Right hindlimb (tissue), 1 donor: ENCODE results near the gene PIGN.

Experiments used
- DNase-seq: peaks from one replicate; pipeline ENCODE4 v3.0.0-alpha.2; 2018

The PIGN gene

DNA sequence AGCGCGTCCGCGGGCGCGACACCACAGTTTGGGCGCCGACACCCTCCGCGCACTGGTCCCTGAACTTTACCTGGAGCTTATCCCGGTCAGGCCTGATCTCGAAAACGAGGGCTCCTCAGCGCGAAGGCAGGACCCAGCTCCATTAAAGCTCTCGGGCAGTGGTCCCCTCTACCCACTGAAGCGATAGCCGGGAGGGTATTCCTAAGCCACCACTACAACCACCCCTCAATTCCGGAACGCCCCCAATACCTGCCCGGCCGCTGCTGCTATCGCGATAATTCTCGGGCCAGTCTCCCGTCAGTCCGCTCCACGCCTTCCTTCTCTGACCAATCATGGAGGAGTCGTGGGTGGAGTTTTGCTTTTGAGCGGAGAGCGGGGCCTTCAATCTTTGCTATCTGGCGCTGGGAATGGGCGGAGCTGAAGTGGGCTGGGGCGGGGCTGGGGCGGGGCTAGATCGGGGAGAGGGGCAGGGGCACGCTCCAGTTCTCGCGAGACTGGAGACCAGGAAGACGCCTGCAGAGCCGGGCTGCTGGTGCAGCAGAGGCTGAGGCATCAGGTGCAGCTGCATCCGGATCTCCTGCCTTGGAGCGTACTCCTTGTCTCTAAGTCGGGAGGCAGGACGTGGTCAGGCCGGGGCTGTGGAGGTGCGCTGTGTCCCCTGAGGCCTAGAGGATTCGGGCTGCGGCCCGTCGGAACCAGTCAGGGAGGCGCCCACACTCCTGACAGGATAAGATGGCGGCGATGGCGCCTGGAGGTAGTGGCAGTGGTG, at the start of gene PIGN, which contains the start of gene RELCH:
PIGN (minus strand) TSS at position 283 of the 769 bp plus-strand sequence. CDS start 25,703 bp downstream, outside the sequence.
RELCH (plus strand) TSS at position 482 of the 769 bp plus-strand sequence; CDS start at position 733, 251 bp downstream.
- DNase-seq: peak; percentile 99

DNA sequence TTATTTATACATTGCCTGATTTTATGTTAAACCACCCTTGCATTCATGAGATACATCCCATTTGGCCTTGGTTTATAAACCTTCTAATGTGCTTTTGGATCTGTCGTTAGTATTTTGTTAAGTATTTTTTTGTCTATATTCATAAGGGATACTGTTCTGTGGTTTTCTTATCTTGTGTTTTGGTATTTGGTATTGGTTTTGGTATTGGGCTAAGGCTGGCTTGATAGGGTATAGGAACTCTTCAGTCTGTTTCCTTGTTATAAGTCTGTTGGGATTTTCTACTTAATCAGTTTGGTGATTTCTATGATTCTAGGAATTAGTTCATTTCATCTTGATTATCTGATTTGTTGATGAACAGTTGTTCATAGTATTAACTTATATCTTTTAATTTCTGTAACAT, 49.4 kb upstream of the PIGN start:
- DNase-seq: no peak

DNA sequence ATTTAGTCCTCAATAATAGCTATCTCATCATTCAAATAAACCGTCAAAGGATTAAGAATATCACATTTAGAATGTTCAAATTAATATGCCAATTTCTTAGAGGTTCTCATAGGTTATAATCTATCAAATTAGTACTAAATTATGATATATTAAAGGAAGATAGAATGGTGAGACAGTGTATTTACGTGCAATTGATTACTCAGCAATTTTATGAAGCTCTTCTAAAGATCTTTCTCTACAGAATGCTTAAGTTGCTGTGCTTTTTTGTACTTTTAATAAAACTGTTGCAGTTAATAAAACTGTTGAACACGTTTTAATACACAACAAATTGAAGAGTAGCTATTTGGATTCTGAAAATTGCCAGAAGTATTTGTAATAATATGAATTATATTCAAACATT, 39.2 kb upstream of the PIGN start:
- DNase-seq: no peak

- no peak for DNase-seq
Measured at GRCh38 chr18:62224229-62224628, 37.4 kb upstream of the PIGN start.

DNA sequence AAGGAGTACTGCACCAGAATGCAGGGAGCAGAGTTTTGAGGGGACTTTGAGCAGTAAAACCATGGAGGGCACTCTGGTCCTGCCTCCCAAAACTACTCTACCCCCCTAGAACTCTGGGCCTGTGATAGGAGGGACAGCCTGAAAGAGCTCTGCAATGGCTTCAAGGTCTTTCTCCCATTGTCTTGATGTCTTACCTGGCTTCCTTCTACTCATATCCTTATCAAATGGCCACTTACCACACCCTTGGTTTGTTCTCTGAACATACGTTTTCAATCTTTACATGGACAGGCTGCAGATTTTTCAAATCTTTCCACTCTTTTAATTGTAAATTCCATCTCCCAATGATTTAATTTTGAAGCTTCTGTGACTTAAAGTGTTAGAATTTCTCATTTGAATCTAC, 27.9 kb upstream of the PIGN start:
- DNase-seq: no peak

DNA sequence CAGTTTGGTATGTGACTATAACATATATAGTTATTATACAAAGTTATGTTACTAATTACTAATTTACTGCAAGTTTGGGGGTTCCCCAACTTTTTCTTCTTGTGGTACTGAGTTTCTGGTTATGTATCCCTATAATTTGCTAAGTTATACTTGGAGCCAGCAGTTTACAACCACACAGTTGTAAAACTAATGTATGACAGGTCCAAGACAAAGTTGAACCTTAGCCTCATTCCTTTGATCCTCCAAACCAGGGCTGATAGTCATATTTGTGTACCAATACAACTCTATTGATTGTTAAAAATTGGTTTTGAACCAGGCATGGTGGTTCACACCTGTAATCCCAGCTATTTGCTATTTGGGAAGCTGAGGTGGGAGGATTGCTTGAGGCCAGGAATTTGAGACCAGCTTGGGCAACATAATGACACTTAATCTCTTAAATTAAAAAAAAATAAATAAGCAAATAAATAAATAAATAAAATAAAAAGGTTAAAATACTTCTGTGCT, 24.5 kb upstream of the PIGN start:
- no peak for DNase-seq

- DNase-seq: no peak
Measured at GRCh38 chr18:62210138-62210537, 23.3 kb upstream of the PIGN start.

GRCh38 chr18:62209046-62209445, 22.2 kb upstream of the PIGN start:
- no peak for DNase-seq

DNA sequence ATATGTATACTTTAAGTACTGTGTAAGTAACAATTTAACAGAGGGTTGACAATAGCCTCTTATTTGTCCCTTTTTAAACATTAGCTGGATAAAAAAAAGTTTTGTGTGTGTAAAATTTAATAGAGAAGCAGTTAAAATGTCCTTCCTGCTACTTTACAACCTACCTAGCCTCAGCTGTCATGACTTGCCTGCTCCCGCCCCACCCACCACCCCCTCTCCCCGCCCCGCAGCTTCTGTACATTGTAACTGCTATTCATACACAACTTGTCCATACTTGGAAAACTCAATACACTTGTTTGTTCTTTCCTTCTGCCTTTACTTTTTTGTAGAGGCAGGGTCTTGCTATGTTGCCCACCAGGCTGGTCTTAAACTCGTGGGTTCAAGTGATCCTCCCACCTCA, 19.7 kb upstream of the PIGN start:
- no peak for DNase-seq

- no peak for DNase-seq
Measured at GRCh38 chr18:62205824-62206223, 19.0 kb upstream of the PIGN start.

DNA sequence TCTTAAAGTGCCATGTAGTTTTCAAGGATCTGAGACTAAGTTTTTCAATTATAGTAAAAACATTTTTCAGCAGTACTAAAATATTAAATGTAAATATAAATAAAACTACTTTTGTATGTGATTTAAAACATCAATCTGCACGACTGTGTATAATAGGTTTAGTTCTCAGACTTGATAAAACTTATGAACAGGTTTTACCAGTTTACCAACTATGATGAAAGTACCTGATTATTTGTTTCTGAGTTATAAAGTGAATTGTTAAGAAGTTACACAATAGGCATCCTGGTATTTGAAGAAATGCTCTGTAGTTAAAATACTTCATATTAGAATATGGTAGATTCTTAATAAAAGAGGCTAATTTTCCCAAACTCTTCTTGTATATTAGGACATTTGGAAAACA, 15.0 kb upstream of the PIGN start:
- no peak for DNase-seq

GRCh38 chr18:62200121-62200914, 13.5 kb upstream of the PIGN start:
- no peak for DNase-seq

DNA sequence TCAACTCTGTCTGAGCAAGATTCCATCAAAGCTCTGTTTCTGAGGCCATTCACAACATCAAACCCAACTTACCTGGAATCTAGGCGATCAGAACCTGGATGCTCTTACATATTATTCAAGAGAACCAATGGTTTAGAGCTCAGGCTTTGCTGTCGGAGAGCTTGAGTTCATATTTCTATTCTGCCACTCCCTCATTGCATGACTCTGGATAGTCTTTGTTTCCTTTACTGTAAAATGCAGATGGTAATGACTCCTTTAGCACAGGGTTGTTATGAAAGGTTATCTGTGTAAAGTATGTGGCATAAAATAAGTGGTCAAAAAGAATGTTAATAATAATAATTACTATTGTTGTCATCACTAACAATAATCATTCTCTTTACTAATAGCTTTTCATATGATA, 12.8 kb upstream of the PIGN start:
- no peak for DNase-seq

DNA sequence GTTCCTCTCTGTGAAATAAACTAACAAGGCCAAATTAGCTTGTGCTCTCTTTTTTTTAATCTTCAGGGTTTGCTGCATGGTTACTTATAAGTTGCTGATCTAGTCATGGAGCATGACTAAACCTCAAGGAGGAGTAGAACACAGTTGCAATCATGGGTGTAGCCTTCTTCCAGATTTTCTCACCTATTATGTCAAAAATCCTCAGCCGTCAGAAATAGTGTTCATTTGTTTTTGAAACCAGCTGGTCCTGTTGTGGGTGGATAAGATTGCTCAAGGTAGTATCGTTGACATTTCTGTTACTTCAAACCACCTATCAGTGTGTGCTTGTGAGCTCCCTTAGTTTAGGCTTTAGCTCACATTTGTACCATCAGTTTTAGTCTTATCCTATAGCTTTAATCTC, 11.4 kb upstream of the PIGN start:
- no peak for DNase-seq

GRCh38 chr18:62196980-62197379, 10.1 kb upstream of the PIGN start:
- DNase-seq: no peak

DNA sequence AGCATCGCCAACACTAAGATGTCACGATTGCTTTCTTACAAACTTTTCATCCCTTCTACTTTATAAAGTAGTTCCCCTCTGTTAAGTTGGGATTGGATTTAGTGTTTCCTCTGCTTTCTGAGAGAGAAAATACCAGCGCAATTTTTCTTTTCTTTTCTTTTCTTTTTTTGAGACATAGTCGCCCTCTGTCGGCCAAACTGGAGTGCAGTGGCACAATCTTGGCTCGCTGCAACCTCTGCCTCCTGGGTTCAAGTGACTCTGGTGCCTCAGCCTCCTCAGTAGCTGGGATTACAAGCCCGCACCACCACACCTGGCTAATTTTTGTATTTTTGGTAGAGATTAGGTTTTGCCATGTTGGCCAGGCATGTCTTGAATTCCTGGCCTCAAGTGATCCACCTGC, 9.2 kb upstream of the PIGN start:
- no peak for DNase-seq

GRCh38 chr18:62189208-62189607, 2.4 kb upstream of the PIGN start:
- no peak for DNase-seq

DNA sequence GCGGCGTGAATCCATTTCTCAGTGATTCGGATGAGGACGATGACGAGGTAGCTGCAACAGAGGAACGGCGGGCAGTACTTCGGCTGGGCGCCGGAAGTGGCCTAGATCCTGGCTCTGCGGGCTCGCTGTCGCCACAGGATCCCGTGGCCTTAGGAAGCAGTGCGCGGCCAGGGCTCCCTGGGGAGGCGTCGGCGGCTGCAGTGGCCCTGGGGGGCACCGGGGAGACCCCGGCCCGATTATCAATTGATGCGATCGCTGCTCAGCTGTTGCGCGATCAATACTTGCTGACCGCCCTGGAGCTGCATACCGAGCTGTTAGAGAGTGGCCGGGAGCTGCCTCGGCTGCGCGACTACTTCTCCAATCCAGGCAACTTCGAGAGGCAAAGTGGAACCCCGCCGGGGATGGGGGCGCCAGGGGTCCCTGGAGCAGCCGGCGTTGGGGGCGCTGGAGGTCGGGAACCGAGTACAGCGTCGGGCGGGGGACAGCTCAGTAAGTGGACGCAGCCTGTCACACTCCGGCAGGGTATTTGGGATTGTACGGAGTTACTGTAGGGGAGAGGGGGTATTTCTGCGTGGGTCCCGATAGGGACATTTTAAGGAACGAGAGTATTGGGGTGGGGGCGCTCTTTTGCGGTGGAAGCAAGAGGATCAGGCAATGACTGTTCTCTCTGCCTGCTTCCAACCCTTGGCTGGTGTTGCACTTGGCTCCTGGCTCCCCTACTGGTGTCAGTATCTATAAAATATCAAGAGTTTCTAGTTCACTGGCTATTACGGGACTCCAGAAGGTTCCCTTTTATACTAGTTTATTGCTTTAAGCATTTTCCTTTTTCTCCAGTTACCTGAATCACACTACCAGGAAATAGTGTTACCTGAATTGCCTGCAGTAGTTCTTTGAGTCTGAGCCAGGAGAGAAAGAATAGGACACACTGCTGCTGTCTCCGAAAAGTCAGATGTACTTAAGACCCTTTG, 971 bp upstream of the PIGN start:
- peak; percentile 23 for DNase-seq

DNA sequence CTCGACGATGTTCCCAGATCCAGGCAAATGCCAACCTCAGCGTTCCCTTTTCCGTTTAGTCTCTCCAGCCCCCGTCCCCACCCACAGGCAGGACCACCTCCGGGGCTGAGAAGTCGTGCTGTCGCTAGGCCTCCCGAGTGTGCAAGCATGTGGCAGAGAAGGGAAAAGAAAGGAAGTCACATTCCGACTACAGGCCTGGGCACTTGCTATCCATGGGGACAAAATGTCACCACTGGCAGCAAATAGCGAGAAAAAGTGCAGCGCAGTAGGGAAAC, 420 bp downstream of the PIGN start:
- no peak for DNase-seq

DNA sequence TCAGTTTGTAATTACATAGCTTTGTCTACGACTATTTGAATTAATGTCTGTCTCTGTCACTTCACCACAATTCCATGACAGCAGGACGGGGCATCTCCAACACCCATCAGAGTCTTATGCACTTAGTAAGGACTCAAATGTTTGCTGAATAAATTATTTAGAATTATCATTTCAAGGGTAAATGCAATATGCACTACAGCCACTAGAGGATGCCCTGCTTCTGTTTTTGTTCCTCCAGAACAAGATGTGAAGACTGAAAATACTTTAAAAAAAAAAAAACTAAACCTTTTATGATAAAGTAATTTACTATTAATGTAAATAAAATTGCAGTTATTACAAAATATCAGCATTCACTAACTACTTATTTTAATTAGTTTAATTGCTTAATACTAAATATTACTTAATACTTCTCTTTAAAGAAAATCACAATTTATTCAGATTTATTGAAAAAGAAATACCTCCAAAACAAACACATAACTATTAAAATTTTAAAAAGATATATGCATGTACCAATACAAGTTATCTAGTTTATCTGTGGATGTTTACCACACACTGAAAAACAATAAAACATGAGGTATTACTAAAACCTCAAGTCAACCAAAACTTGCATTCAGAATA, 3.2 kb downstream of the PIGN start:
- no peak for DNase-seq

DNA sequence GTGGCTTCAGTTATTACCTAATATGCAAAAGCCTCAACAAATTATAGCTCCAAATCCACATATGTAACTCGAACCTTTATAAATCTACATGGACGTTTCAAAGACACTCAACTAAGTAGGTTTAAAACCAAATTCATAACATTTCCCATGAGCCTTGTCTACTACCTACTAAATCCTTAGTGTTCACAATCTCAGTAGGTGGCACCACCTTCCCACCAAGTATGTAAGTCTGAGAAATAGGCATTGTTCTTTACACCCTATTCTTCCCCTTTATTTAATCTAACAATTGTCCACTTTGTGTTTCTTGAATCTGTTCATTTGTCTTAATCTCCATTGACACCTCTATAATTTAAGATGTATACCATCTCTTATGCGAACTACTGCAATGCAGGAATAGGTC, 4.6 kb downstream of the PIGN start:
- no peak for DNase-seq

GRCh38 chr18:62179213-62179612, 7.6 kb downstream of the PIGN start:
- no peak for DNase-seq

DNA sequence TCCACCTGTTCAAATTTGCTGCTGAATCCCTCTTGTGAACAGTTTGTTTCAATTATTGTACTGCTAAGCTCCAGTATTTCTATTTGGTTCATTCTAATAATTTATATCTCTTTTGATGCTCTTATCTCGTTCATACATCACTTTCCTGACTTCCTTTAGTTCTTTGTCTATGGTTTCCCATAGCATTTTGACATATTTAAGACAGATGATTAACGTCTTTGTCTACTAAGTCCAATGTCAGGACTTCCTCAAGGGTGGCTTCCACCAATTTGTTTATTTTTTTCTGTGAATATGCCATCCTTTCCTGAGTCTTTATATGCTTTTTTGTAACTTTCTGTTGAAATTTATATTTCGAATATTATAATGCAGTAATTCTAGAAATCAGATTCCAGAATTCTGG, 9.6 kb downstream of the PIGN start:
- DNase-seq: no peak
